ENCODE data around the gene MRGPRD. TPM values are rescaled to one million over a fixed set of nuclear protein-coding genes. Genes with fewer than 3 reads are reported as not detected.

The MRGPRD gene
- total RNA-seq (2014; rRNA removed; shearing (Covaris generic)), result not detected in 2 replicates

- H3K4me1 ChIP-seq (replicated peaks), result peaks cover 7% of the 10 kb centered on the region
Observed at GRCh38 chr11:68980776-68981065, at the start of gene MRGPRD. TSS of gene MRGPRD (minus strand) at chr11:68980986. CDS start at chr11:68980986, 0 bp downstream.

GRCh38 chr11:69030301-69030700 lies 49.5 kb upstream of the MRGPRD start:
- Histone ChIP-seq H3K27me3 (replicated peaks) (no peaks in the 10 kb centered on the region), H3K9me3 (replicated peaks) (no peaks in the 10 kb centered on the region), H3K36me3 (no peaks in the 10 kb centered on the region), H3K4me3 (no peak overlapping the region), H3K4me1 (replicated peaks) (0 out of 2 replicates have a peak, but pooled peaks cover 4% of the 10 kb centered on the region), H3K27ac (no peak overlapping the region)
- DNase-seq (ENCODE audit: low read depth in 1 of 2, low spot score in 2 of 2), result no peak

More at GRCh38 chr11:68980776-68981065, at the start of gene MRGPRD:
- peaks cover 12% of the 10 kb centered on the region; the same call in 1 of the 2 replicates for H3K27me3 ChIP-seq (replicated peaks)
- peaks cover 7% of the 10 kb centered on the region; the same call in 1 of the 2 replicates for H3K9me3 ChIP-seq (replicated peaks)
- no peak within 1 kb of the TSS for H3K4me3 ChIP-seq
- no peak for DNase-seq (ENCODE audit: low read depth in 1 of 2, low spot score in 2 of 2)
- no peaks in the 10 kb centered on the region for H3K36me3 ChIP-seq
- no peak within 1 kb of the TSS for H3K27ac ChIP-seq

- DNase-seq (ENCODE audit: low read depth in 1 of 2, low spot score in 2 of 2), result no peak
- Histone ChIP-seq H3K36me3 (no peaks in the 10 kb centered on the region), H3K4me3 (no peak overlapping the region), H3K27ac (no peak overlapping the region), H3K4me1 (replicated peaks) (0 out of 2 replicates have a peak, but pooled peaks cover 4% of the 10 kb centered on the region), H3K9me3 (replicated peaks) (no peaks in the 10 kb centered on the region), H3K27me3 (replicated peaks) (no peaks in the 10 kb centered on the region)
Observed at GRCh38 chr11:69027704-69028372, 47.1 kb upstream of the MRGPRD start.

- Histone ChIP-seq H3K4me1 (replicated peaks) (0 out of 2 replicates have a peak, but pooled peaks cover 4% of the 10 kb centered on the region), H3K4me3 (no peak overlapping the region), H3K27ac (no peak overlapping the region), H3K27me3 (replicated peaks) (no peaks in the 10 kb centered on the region), H3K36me3 (no peaks in the 10 kb centered on the region), H3K9me3 (replicated peaks) (no peaks in the 10 kb centered on the region)
- DNase-seq (ENCODE audit: low read depth in 1 of 2, low spot score in 2 of 2), result no peak
Observed at GRCh38 chr11:69024509-69024908, 43.7 kb upstream of the MRGPRD start.

- Histone ChIP-seq H3K27ac (no peak overlapping the region), H3K4me3 (no peak overlapping the region), H3K36me3 (no peaks in the 10 kb centered on the region), H3K9me3 (replicated peaks) (no peaks in the 10 kb centered on the region), H3K4me1 (replicated peaks) (peaks cover 9% of the 10 kb centered on the region), H3K27me3 (replicated peaks) (no peaks in the 10 kb centered on the region)
- no peak for DNase-seq (ENCODE audit: low read depth in 1 of 2, low spot score in 2 of 2)
Observed at GRCh38 chr11:69022260-69022659, 41.5 kb upstream of the MRGPRD start.

- Histone ChIP-seq H3K36me3 (no peaks in the 10 kb centered on the region), H3K9me3 (replicated peaks) (no peaks in the 10 kb centered on the region), H3K27me3 (replicated peaks) (no peaks in the 10 kb centered on the region), H3K4me3 (no peak overlapping the region), H3K4me1 (replicated peaks) (peaks cover 19% of the 10 kb centered on the region), H3K27ac (no peak overlapping the region)
- peak in 1 of 2 experiments; percentile 71 for DNase-seq (ENCODE audit: low read depth in 1 of 2, low spot score in 2 of 2)
Observed at GRCh38 chr11:69018924-69019323, 38.1 kb upstream of the MRGPRD start.

GRCh38 chr11:69017951-69018350 lies 37.2 kb upstream of the MRGPRD start:
- no peaks in the 10 kb centered on the region for H3K27me3 ChIP-seq (replicated peaks)
- no peaks in the 10 kb centered on the region for H3K9me3 ChIP-seq (replicated peaks)
- DNase-seq (ENCODE audit: low read depth in 1 of 2, low spot score in 2 of 2), result no peak
- no peaks in the 10 kb centered on the region for H3K36me3 ChIP-seq
- no peak overlapping the region for H3K4me3 ChIP-seq
- H3K4me1 ChIP-seq (replicated peaks), result peaks cover 29% of the 10 kb centered on the region
- no peak overlapping the region for H3K27ac ChIP-seq

GRCh38 chr11:69014898-69015549 lies 34.2 kb upstream of the MRGPRD start:
- Histone ChIP-seq H3K36me3 (no peaks in the 10 kb centered on the region), H3K4me1 (replicated peaks) (peaks cover 58% of the 10 kb centered on the region), H3K27me3 (replicated peaks) (no peaks in the 10 kb centered on the region), H3K9me3 (replicated peaks) (no peaks in the 10 kb centered on the region), H3K4me3 (no peak overlapping the region), H3K27ac (no peak overlapping the region)
- no peak for DNase-seq (ENCODE audit: low read depth in 1 of 2, low spot score in 2 of 2)

- Histone ChIP-seq H3K27me3 (replicated peaks) (no peaks in the 10 kb centered on the region), H3K9me3 (replicated peaks) (no peaks in the 10 kb centered on the region), H3K36me3 (no peaks in the 10 kb centered on the region), H3K4me3 (no peak overlapping the region), H3K4me1 (replicated peaks) (peaks cover 66% of the 10 kb centered on the region), H3K27ac (no peak overlapping the region)
- peak; percentile 65 to 69 for DNase-seq (ENCODE audit: low read depth in 1 of 2, low spot score in 2 of 2)
Observed at GRCh38 chr11:69014084-69014851, 33.5 kb upstream of the MRGPRD start.

GRCh38 chr11:69013009-69013951 lies 32.5 kb upstream of the MRGPRD start, which contains the start of gene MRGPRF:
TSS of gene MRGPRF (minus strand) at chr11:69013246. CDS start at chr11:69009901, 3,345 bp downstream.
- peak within 1 kb of the TSS; percentile 2 for H3K27ac ChIP-seq
- no peaks in the 10 kb centered on the region for H3K9me3 ChIP-seq (replicated peaks)
- H3K36me3 ChIP-seq, result 0 out of 2 replicates have a peak, but pooled peaks cover 1% of the 10 kb centered on the region
- H3K4me1 ChIP-seq (replicated peaks), result peaks cover 67% of the 10 kb centered on the region
- H3K27me3 ChIP-seq (replicated peaks), result no peaks in the 10 kb centered on the region
- DNase-seq (ENCODE audit: low read depth in 1 of 2, low spot score in 2 of 2), result peak; percentile 83 to 97
- H3K4me3 ChIP-seq, result peak within 1 kb of the TSS; percentile 37

GRCh38 chr11:69012092-69013008 lies 31.6 kb upstream of the MRGPRD start:
- Histone ChIP-seq H3K4me1 (replicated peaks) (peaks cover 76% of the 10 kb centered on the region), H3K27ac (peak overlapping the region; percentile 2; the same call in 1 of the 2 replicates), H3K4me3 (peak overlapping the region; percentile 37), H3K27me3 (replicated peaks) (no peaks in the 10 kb centered on the region), H3K36me3 (peaks cover 9% of the 10 kb centered on the region), H3K9me3 (replicated peaks) (no peaks in the 10 kb centered on the region)
- DNase-seq (ENCODE audit: low read depth in 1 of 2, low spot score in 2 of 2), result peak in 1 of 2 experiments; percentile 45

GRCh38 chr11:69011624-69012091 lies 30.9 kb upstream of the MRGPRD start:
- peaks cover 83% of the 10 kb centered on the region for H3K4me1 ChIP-seq (replicated peaks)
- H3K4me3 ChIP-seq, result no peak overlapping the region
- peak in 1 of 2 experiments; percentile 47 for DNase-seq (ENCODE audit: low read depth in 1 of 2, low spot score in 2 of 2)

More at GRCh38 chr11:69011624-69012091, 30.9 kb upstream of the MRGPRD start:
- H3K27me3 ChIP-seq (replicated peaks), result no peaks in the 10 kb centered on the region
- peaks cover 16% of the 10 kb centered on the region for H3K36me3 ChIP-seq
- no peak overlapping the region for H3K27ac ChIP-seq
- H3K9me3 ChIP-seq (replicated peaks), result no peaks in the 10 kb centered on the region

Data from SJSA1 (cell line).